Muscle layer of colon (tissue), 2 donors: ENCODE measurements around the gene MLIP.

Experiments used
- H3K27ac ChIP-seq: one replicate; pipeline ENCODE4 v1.7.0; 2013; ENCODE audit warnings: low read depth, mild to moderate bottlenecking, low read length, moderate library complexity
- H3K27me3 ChIP-seq, 2 donors: one replicate each; pipeline ENCODE4 v1.7.0; 2013; ENCODE audit warnings: low read length in 2 of 2, mild to moderate bottlenecking in 2 of 2; ENCODE audit not compliant: insufficient read depth in 2 of 2, control insufficient read depth in 1 of 2
- H3K36me3 ChIP-seq: one replicate; pipeline ENCODE4 v1.7.0; 2013; ENCODE audit warnings: mild to moderate bottlenecking, low read length; ENCODE audit not compliant: insufficient read depth
- H3K4me1 ChIP-seq: one replicate; pipeline ENCODE4 v1.7.0; 2013; ENCODE audit warnings: mild to moderate bottlenecking, low read length; ENCODE audit not compliant: insufficient read depth
- H3K4me3 ChIP-seq, 2 donors: one replicate each; pipeline ENCODE4 v1.7.0; 2013; ENCODE audit warnings: low read length in 2 of 2, low read depth in 1 of 2, mild to moderate bottlenecking in 1 of 2, moderate library complexity in 1 of 2
- H3K9ac ChIP-seq: one replicate; pipeline ENCODE4 v1.7.0; 2013; ENCODE audit warnings: low read length
- H3K9me3 ChIP-seq: one replicate; pipeline ENCODE4 v1.7.0; 2013; ENCODE audit warnings: mild to moderate bottlenecking, low read length
- donor health status: abdominal sarcoma.
- donor health status: Adenocarcinoma of cecum.

The MLIP gene

GRCh38 chr6:54286141-54286540, 174.9 kb downstream of the MLIP start:
- H3K27me3 ChIP-seq: no peaks in the 10 kb centered on the region
- no peaks in the 10 kb centered on the region for H3K4me1 ChIP-seq
- no peaks in the 10 kb centered on the region for H3K36me3 ChIP-seq
- no peak overlapping the region for H3K4me3 ChIP-seq
- no peak overlapping the region for H3K27ac ChIP-seq
- no peaks in the 10 kb centered on the region for H3K9me3 ChIP-seq
- H3K9ac ChIP-seq: no peak overlapping the region

- Histone ChIP-seq H3K27me3 (no peaks in the 10 kb centered on the region), H3K27ac (no peak overlapping the region), H3K9me3 (no peaks in the 10 kb centered on the region), H3K4me3 (no peak overlapping the region), H3K4me1 (no peaks in the 10 kb centered on the region), H3K9ac (no peak overlapping the region), H3K36me3 (no peaks in the 10 kb centered on the region)
Measured at GRCh38 chr6:54288474-54288873, 177.2 kb downstream of the MLIP start.

- no peak overlapping the region for H3K4me3 ChIP-seq
- H3K4me1 ChIP-seq: no peaks in the 10 kb centered on the region
- H3K9me3 ChIP-seq: no peaks in the 10 kb centered on the region
- H3K36me3 ChIP-seq: no peaks in the 10 kb centered on the region
- H3K27ac ChIP-seq: no peak overlapping the region
- no peaks in the 10 kb centered on the region for H3K27me3 ChIP-seq
- no peak overlapping the region for H3K9ac ChIP-seq
Measured at GRCh38 chr6:54289426-54289825, 178.2 kb downstream of the MLIP start.

- no peak overlapping the region for H3K9ac ChIP-seq
- H3K4me1 ChIP-seq: no peaks in the 10 kb centered on the region
- no peak overlapping the region for H3K27ac ChIP-seq
- no peak overlapping the region for H3K4me3 ChIP-seq
- no peaks in the 10 kb centered on the region for H3K36me3 ChIP-seq
- H3K9me3 ChIP-seq: no peaks in the 10 kb centered on the region
- H3K27me3 ChIP-seq: no peaks in the 10 kb centered on the region
Measured at GRCh38 chr6:54291146-54291545, 179.9 kb downstream of the MLIP start.

- H3K27me3 ChIP-seq: no peaks in the 10 kb centered on the region
- no peak overlapping the region for H3K4me3 ChIP-seq
- H3K27ac ChIP-seq: no peak overlapping the region
- H3K9ac ChIP-seq: no peak overlapping the region
- H3K36me3 ChIP-seq: no peaks in the 10 kb centered on the region
- no peaks in the 10 kb centered on the region for H3K4me1 ChIP-seq
- H3K9me3 ChIP-seq: no peaks in the 10 kb centered on the region
Measured at GRCh38 chr6:54291738-54292137, 180.5 kb downstream of the MLIP start.

GRCh38 chr6:54294965-54295532, 183.8 kb downstream of the MLIP start:
- no peaks in the 10 kb centered on the region for H3K36me3 ChIP-seq
- no peaks in the 10 kb centered on the region for H3K4me1 ChIP-seq
- no peaks in the 10 kb centered on the region for H3K27me3 ChIP-seq
- no peak overlapping the region for H3K4me3 ChIP-seq
- H3K9ac ChIP-seq: no peak overlapping the region
- H3K27ac ChIP-seq: no peak overlapping the region
- no peaks in the 10 kb centered on the region for H3K9me3 ChIP-seq

- H3K4me3 ChIP-seq: no peak overlapping the region
- H3K4me1 ChIP-seq: no peaks in the 10 kb centered on the region
- H3K36me3 ChIP-seq: no peaks in the 10 kb centered on the region
- no peak overlapping the region for H3K9ac ChIP-seq
- no peak overlapping the region for H3K27ac ChIP-seq
- H3K27me3 ChIP-seq: no peaks in the 10 kb centered on the region
- H3K9me3 ChIP-seq: no peaks in the 10 kb centered on the region
Measured at GRCh38 chr6:54299542-54300269, 188.5 kb downstream of the MLIP start.

- no peaks in the 10 kb centered on the region for H3K9me3 ChIP-seq
- no peak overlapping the region for H3K27ac ChIP-seq
Measured at GRCh38 chr6:54301770-54302169, 190.5 kb downstream of the MLIP start.

GRCh38 chr6:54307439-54307910, 196.2 kb downstream of the MLIP start:
- H3K27me3 ChIP-seq: no peaks in the 10 kb centered on the region

More at GRCh38 chr6:54301770-54302169, 190.5 kb downstream of the MLIP start:
- Histone ChIP-seq H3K9ac (no peak overlapping the region), H3K36me3 (no peaks in the 10 kb centered on the region), H3K4me3 (no peak overlapping the region), H3K4me1 (no peaks in the 10 kb centered on the region), H3K27me3 (no peaks in the 10 kb centered on the region)

GRCh38 chr6:54308289-54308985, 197.2 kb downstream of the MLIP start, which contains the start of gene TINAG:
TINAG (plus strand) TSS chr6:54308441; CDS start chr6:54308551, 110 bp downstream.
- H3K27me3 ChIP-seq: no peaks in the 10 kb centered on the region
- H3K36me3 ChIP-seq: no peaks in the 10 kb centered on the region
- no peaks in the 10 kb centered on the region for H3K4me1 ChIP-seq
- no peak within 1 kb of the TSS for H3K9ac ChIP-seq
- H3K27ac ChIP-seq: no peak within 1 kb of the TSS
- H3K9me3 ChIP-seq: no peaks in the 10 kb centered on the region
- H3K4me3 ChIP-seq: no peak within 1 kb of the TSS

More at GRCh38 chr6:54307439-54307910, 196.2 kb downstream of the MLIP start:
- no peak overlapping the region for H3K27ac ChIP-seq
- H3K36me3 ChIP-seq: no peaks in the 10 kb centered on the region
- H3K4me1 ChIP-seq: no peaks in the 10 kb centered on the region
- H3K4me3 ChIP-seq: no peak overlapping the region
- H3K9me3 ChIP-seq: no peaks in the 10 kb centered on the region
- H3K9ac ChIP-seq: no peak overlapping the region

- Histone ChIP-seq H3K9ac (no peak overlapping the region), H3K36me3 (no peaks in the 10 kb centered on the region), H3K4me3 (no peak overlapping the region), H3K27ac (no peak overlapping the region), H3K4me1 (no peaks in the 10 kb centered on the region), H3K9me3 (no peaks in the 10 kb centered on the region), H3K27me3 (no peaks in the 10 kb centered on the region)
Measured at GRCh38 chr6:54308986-54309315, 197.7 kb downstream of the MLIP start.
